A172 (cell line): ENCODE results near the gene NPR2. TPM values are rescaled to one million over a fixed set of nuclear protein-coding genes. Genes with fewer than 3 reads are reported as not detected.

Experiments
- DNase-seq: peaks from one replicate; pipeline ENCODE4 v3.0.0-alpha.2; 2015; ENCODE audit warnings: low spot score
- total RNA-seq: library from RNA; depleted of rRNA; stranded (reverse); fragments of >200 nt; shearing (Covaris generic); gene quantifications from 2 replicates; pipeline ENCODE4 v1.2.3, GENCODE V29; 2014; rRNA removed

NPR2 gene
- total RNA-seq, 1 experiment from 2014 or later: 1.9 TPM

DNA sequence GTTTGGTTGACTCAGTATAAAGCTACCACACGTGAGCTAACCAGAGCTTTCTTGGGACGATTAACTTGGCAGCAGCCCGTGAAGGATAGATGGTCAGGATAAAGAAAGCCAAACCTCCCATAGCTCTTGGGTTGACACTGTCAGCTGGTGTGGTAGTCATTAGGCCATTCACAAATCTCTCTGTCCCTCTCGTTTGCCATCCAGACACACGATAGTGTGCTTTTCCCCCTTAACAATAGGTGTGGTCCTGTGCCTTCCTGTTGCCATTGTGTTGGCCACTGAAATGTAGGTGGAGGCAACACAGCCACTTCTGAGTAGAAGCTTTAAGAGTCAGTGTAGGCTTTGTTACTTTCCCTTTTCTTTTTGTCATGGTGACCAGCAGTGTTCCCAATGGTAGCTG lies 67.1 kb downstream of the NPR2 start:
- DNase-seq: no peak

Other genes starting within 250 kb of the NPR2 start
- gene TESK1, start 186.3 kb upstream of the NPR2 start, total RNA-seq: 11.3 and 15.1 TPM in 2 replicates
- 0.12 and 0.48 TPM in 2 replicates for gene CD72, start 173.2 kb upstream of the NPR2 start, total RNA-seq
- not detected in 2 replicates for gene SIT1, start 140.7 kb upstream of the NPR2 start, total RNA-seq
- gene RMRP, start 133.6 kb upstream of the NPR2 start, total RNA-seq: 1,768 and 6,657 TPM in 2 replicates
- gene CCDC107, start 133.3 kb upstream of the NPR2 start, total RNA-seq: 5.7 and 12.6 TPM in 2 replicates
- 2.5 and 3.6 TPM in 2 replicates for gene ARHGEF39, start 126.4 kb upstream of the NPR2 start, total RNA-seq
- not detected in 2 replicates for gene CA9, start 117.7 kb upstream of the NPR2 start, total RNA-seq
- gene TPM2, start 101.7 kb upstream of the NPR2 start, total RNA-seq: 423 and 447 TPM in 2 replicates
- 139 and 155 TPM in 2 replicates for gene TLN1, start 59.4 kb upstream of the NPR2 start, total RNA-seq
- gene CREB3, start 58.9 kb upstream of the NPR2 start, total RNA-seq: 76.5 and 103 TPM in 2 replicates
- 12.2 and 15.0 TPM in 2 replicates for gene GBA2, start 42.4 kb upstream of the NPR2 start, total RNA-seq
- gene RGP1, start 42.3 kb upstream of the NPR2 start, total RNA-seq: 10.4 and 16.1 TPM in 2 replicates
- gene MSMP, start 37.3 kb upstream of the NPR2 start, total RNA-seq: not detected in 2 replicates
- 0.21 and 0.29 TPM in 2 replicates for gene SPAG8, start 20.7 kb downstream of the NPR2 start, total RNA-seq
- gene HINT2, start 23.5 kb downstream of the NPR2 start, total RNA-seq: 36.3 and 49.2 TPM in 2 replicates
- not detected in 2 replicates for gene FAM221B, start 37.1 kb downstream of the NPR2 start, total RNA-seq
- gene TMEM8B, start 37.6 kb downstream of the NPR2 start, total RNA-seq: 1.6 and 2.7 TPM in 2 replicates
- not detected in 2 replicates for gene OR13J1, start 78.8 kb downstream of the NPR2 start, total RNA-seq
- 1.0 TPM in 1 of 2 replicates, not detected in the other for gene HRCT1, start 114.6 kb downstream of the NPR2 start, total RNA-seq
- 0.31 TPM in 1 of 2 replicates, not detected in the other for gene SPAAR, start 117.9 kb downstream of the NPR2 start, total RNA-seq
- not detected in 2 replicates for gene OR2S2, start 166.6 kb downstream of the NPR2 start, total RNA-seq
- gene RECK, start 245.3 kb downstream of the NPR2 start, total RNA-seq: 17.9 and 19.4 TPM in 2 replicates